Spleen (tissue), 11 donors: ENCODE measurements around the gene RNF31. TPM values are rescaled to one million over a fixed set of nuclear protein-coding genes. Genes with fewer than 3 reads are reported as not detected.

ENCODE experiments used
- DNase-seq: peaks from one replicate; pipeline ENCODE4 v3.0.0-alpha.2; 2020
- H3K27ac ChIP-seq, 8 donors: fragments of 200-600 bp; sonication (generic) in 7 of 8; 1 replicate in 4 of 8; 2 replicates in 4 of 8; pipeline versions ENCODE4 v1.5.0 to v1.8.0; 2016 to 2021; ENCODE audit warnings: inconsistent platforms in 4 of 8, mild to moderate bottlenecking in 4 of 8, moderate library complexity in 1 of 8
- H3K27me3 ChIP-seq, 7 donors: fragments of 200-600 bp; sonication (generic) in 6 of 7; replicated peaks in 1 of 7; 1 replicate in 4 of 7; 2 replicates in 3 of 7; pipeline versions ENCODE4 v1.5.0 to v1.8.0; 2016 to 2021; ENCODE audit warnings: inconsistent platforms in 3 of 7, mild to moderate bottlenecking in 1 of 7
- H3K36me3 ChIP-seq, 6 donors: fragments of 200-600 bp; sonication (generic) in 5 of 6; 1 replicate in 4 of 6; 2 replicates in 2 of 6; pipeline versions ENCODE4 v1.5.0 to v1.8.0; 2016 to 2021; ENCODE audit warnings: inconsistent platforms in 2 of 6
- H3K4me1 ChIP-seq, 6 donors: fragments of 200-600 bp; sonication (generic) in 5 of 6; 1 replicate in 3 of 6; 2 replicates in 3 of 6; pipeline versions ENCODE4 v1.5.0 to v1.8.0; 2016 to 2021; ENCODE audit warnings: inconsistent platforms in 3 of 6
- H3K4me3 ChIP-seq, 8 donors: fragments of 200-600 bp; sonication (generic) in 7 of 8; 1 replicate in 4 of 8; 2 replicates in 4 of 8; pipeline versions ENCODE4 v1.5.0 to v1.8.0; 2016 to 2021; ENCODE audit warnings: inconsistent platforms in 4 of 8, mild to moderate bottlenecking in 4 of 8, moderate library complexity in 2 of 8
- H3K9me3 ChIP-seq, 8 donors: fragments of 200-600 bp; sonication (generic) in 7 of 8; 1 replicate in 4 of 8; 2 replicates in 4 of 8; pipeline versions ENCODE4 v1.5.0 to v1.8.0; 2016 to 2021; ENCODE audit warnings: inconsistent platforms in 4 of 8
- POLR2A ChIP-seq, 3 donors: fragments of 450-650 bp; IDR thresholded peaks; one replicate each; pipeline ENCODE4 v1.5.1; 2017; ENCODE audit warnings: antibody characterized with exemption in 3 of 3, mild to moderate bottlenecking in 1 of 3
- POLR2AphosphoS5 ChIP-seq, 3 donors: sonication (generic); formaldehyde crosslinking; IDR thresholded peaks; one replicate each; pipeline ENCODE4 v1.5.1; 2017; ENCODE audit warnings: antibody characterized with exemption in 3 of 3
- WGBS, 5 donors: extraction: QIAGEN DNeasy Blood & Tissue Kit in 3 of 5; methylation state at CpG; one replicate each; pipeline versions ENCODE4 v1.1.5 to v1.1.7; 2013 to 2018; 5-methylcytosine and 5-hydroxymethylcytosine counted together
- intact Hi-C: fragments of 100-400 bp; cut with DNase I; formaldehyde crosslinking; loops from one replicate; pipeline ENCODE4 v1.15.0; 2023; ENCODE audit warnings: low total_unique reads
- polyA plus RNA-seq, 3 donors: library from polyadenylated mRNA; stranded (reverse); fragments of 200-250 nt; gene quantifications; one replicate each; pipeline ENCODE4 v1.2.1, GENCODE V29; 2013
- total RNA-seq, 7 donors: library from RNA; depleted of rRNA in 3 of 7; stranded (reverse); fragments of >200 nt in 3 of 7; fragmentation: NEBNext Ultra II Directional in 4 of 7; extraction: Animal tissue kit (Norgen Biotek cat#: 25700) in 4 of 7; gene quantifications; one replicate each; pipeline versions ENCODE4 v1.1.0 to v1.2.1, GENCODE V29; 2016 to 2021
- TF ChIP-seq, protein P1 (sequence below), 11 experiments: fragments of 200-600 bp in 7 of 11; fragments of 450-650 bp in 4 of 11; sonication (generic) in 4 of 11; IDR thresholded peaks in 8 of 11; conservative IDR thresholded peaks in 3 of 11; 1 replicate in 7 of 11; 2 replicates in 4 of 11; pipeline versions ENCODE4 v1.4.0 to v1.8.0; 2016 to 2021; ENCODE audit warnings: antibody characterized with exemption in 11 of 11, inconsistent platforms in 4 of 11, mild to moderate bottlenecking in 1 of 11
- donor health status: healthy with polysubstance abuse.
- donor health status: DM: no; HTN: no; CAD: no; lungs with moderate emphysema.
- donor health status: DM: no; HTN: no; CAD: no.
- donor health status: Bipolar disorder and iron deficiency.
- donor health status: healthy.
- donor health status: DM: no; HTN: no; CAD: no.
- donor health status: DM: yes; HTN: yes; CAD: no.

The RNF31 gene
- total and polyA plus RNA-seq, 10 donors, result 56.5 to 148 (median 103) TPM

DNA sequence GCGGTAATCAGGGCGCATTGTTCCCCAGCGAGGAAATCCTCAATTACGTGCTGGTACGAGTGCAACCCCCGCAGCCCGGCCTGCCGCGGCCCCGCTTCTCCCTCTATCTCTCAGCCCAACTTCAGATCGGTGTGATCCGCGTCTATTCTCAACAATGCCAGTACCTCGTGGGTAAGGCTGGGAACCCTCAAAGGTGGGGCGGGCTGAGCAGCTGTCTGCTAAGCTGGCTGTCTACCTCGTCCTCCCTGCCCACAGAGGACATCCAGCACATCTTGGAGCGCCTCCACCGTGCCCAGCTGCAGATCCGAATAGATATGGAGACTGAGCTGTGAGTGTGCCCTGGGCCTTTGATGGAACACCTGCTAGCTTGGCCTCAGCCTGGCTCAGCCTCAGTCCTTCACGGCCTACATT lies 25.6 kb downstream of the RNF31 start:
- H3K4me1 ChIP-seq, result peaks cover 6 to 40% (median 26%) of the 10 kb centered on the region in 6 donors
- intact Hi-C loops, result no loop called here
- peak overlapping the region in 2 of 8 donors; percentile 72 to 77 for H3K27ac ChIP-seq
- peaks cover 0 to 86% (median 51%) of the 10 kb centered on the region in 6 donors for H3K36me3 ChIP-seq
- WGBS, 5 donors, result 67 to 89% (median 72%) methylated on average over 19 to 20 of the region's 20 CpGs
- TF ChIP-seq POLR2AphosphoS5 (IDR thresholded peaks at IDR 0.05) (peak in 1 of 3 donors; percentile 63), POLR2A (IDR thresholded peaks at IDR 0.05) (no peak)
- H3K4me3 ChIP-seq, result peak overlapping the region in 4 of 8 donors; percentile 47 to 72 (median 53)
- no peaks in the 10 kb centered on the region for H3K9me3 ChIP-seq
- DNase-seq, result no peak
- no peaks in the 10 kb centered on the region for H3K27me3 ChIP-seq

DNA sequence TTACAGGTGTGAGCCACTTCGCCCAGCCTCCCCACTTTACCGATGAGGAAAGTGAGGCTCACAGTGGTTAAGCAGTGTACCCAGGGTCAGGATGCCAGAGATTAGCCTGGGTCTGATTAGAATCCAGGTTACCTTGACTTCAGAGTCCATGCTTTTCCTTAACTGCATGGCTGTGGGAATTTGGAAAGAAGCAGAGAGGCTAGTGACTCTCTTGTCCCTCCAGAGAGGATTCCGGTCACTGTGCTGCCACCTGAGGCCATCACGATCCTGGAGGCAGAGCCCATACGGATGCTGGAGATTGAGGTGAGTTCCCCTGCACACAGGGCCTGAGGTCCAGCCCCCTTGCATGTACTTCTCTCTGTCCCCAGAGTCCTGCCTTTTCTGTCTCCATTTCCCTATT lies 29.3 kb downstream of the RNF31 start:
- H3K4me1 ChIP-seq, result peaks cover 6 to 17% (median 12%) of the 10 kb centered on the region in 6 donors
- H3K36me3 ChIP-seq, result peaks cover 2 to 95% (median 67%) of the 10 kb centered on the region in 6 donors
- no peaks in the 10 kb centered on the region for H3K27me3 ChIP-seq
- DNase-seq, result no peak
- TF ChIP-seq, protein P1, sequence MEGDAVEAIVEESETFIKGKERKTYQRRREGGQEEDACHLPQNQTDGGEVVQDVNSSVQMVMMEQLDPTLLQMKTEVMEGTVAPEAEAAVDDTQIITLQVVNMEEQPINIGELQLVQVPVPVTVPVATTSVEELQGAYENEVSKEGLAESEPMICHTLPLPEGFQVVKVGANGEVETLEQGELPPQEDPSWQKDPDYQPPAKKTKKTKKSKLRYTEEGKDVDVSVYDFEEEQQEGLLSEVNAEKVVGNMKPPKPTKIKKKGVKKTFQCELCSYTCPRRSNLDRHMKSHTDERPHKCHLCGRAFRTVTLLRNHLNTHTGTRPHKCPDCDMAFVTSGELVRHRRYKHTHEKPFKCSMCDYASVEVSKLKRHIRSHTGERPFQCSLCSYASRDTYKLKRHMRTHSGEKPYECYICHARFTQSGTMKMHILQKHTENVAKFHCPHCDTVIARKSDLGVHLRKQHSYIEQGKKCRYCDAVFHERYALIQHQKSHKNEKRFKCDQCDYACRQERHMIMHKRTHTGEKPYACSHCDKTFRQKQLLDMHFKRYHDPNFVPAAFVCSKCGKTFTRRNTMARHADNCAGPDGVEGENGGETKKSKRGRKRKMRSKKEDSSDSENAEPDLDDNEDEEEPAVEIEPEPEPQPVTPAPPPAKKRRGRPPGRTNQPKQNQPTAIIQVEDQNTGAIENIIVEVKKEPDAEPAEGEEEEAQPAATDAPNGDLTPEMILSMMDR (IDR thresholded peaks at IDR 0.05 in 8 of 11, conservative IDR thresholded peaks at IDR 0.05 in 3 of 11), result no peak
- TF ChIP-seq POLR2AphosphoS5 (IDR thresholded peaks at IDR 0.05), result peak in 1 of 3 donors; percentile 18
- H3K4me3 ChIP-seq, result no peak overlapping the region
- intact Hi-C loops, result no loop called here
- H3K27ac ChIP-seq, result no peak overlapping the region
- 89 to 97% (median 94%) methylated on average over 5 of the region's 5 CpGs for WGBS, 5 donors
- no peaks in the 10 kb centered on the region for H3K9me3 ChIP-seq

DNA sequence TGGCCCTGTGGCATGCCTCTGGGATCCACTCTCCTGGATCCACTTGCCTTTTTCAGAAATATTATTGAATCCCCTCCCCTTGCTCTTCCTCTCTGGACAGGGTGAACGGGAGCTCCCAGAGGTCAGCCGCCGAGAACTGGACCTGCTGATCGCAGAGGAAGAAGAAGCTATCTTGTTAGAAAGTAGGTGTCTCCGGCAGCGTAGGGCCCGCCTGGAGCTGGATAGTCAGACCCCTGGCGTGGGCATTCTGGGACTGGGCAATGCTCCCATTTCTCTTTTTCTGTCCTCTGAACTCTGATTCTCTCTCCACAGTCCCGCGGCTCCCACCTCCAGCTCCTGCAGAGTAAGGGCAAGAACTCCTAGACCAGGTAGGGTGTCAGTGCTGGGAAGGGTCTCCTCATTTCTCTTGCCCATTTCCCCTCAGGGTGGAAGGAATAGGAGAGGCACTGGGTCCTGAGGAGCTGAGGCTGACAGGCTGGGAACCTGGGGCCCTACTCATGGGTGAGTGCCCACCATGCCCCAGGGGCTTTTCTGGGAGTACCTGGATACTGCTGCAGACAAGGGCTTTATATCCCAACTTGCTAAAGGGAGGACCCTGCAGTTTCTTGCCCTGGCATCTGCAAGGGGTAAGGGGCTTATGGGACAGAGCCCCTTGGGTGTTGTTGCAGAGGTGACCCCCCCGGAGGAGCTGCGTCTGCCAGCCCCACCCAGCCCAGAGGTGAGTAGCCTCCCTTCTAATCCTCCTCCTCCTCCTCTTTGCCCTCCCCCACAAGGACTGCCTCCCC lies 29.9 kb downstream of the RNF31 start:
- intact Hi-C loops, result no loop called here
- TF ChIP-seq, protein P1 (IDR thresholded peaks at IDR 0.05 in 8 of 11, conservative IDR thresholded peaks at IDR 0.05 in 3 of 11), result no peak
- TF ChIP-seq POLR2AphosphoS5 (IDR thresholded peaks at IDR 0.05), result no peak
- TF ChIP-seq POLR2A (IDR thresholded peaks at IDR 0.05), result no peak
- WGBS, 5 donors, result 93 to 96% (median 93%) methylated on average over 10 to 12 of the region's 12 CpGs
- Histone ChIP-seq H3K27me3 (no peaks in the 10 kb centered on the region), H3K4me1 (peaks cover 2 to 11% (median 6%) of the 10 kb centered on the region in 6 donors), H3K27ac (no peak overlapping the region), H3K4me3 (no peak overlapping the region), H3K9me3 (no peaks in the 10 kb centered on the region), H3K36me3 (peaks cover 2 to 100% (median 74%) of the 10 kb centered on the region in 6 donors)
- no peak for DNase-seq

DNA sequence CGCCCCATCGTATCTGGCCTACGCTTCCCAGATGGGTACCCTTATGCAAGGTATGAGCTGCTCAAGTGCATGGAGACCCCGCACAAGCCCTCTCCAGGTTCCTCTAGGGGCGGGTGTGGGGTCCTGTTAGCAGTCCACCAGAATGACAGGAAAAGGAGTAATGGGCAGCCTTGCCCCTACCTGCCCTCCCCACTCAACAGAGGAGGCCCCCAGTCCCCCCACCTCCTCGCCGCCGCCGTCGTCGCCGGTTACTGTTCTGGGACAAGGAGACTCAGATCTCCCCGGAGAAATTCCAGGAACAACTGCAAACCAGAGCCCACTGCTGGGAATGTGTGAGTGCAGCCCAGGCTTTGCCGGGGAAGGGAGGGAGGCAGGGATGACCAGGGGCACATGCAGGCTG lies 30.6 kb downstream of the RNF31 start:
- Histone ChIP-seq H3K4me3 (no peak overlapping the region), H3K27me3 (no peaks in the 10 kb centered on the region), H3K36me3 (peaks cover 2 to 100% (median 78%) of the 10 kb centered on the region in 6 donors), H3K9me3 (no peaks in the 10 kb centered on the region), H3K27ac (no peak overlapping the region), H3K4me1 (peaks cover 0 to 4% (median under 1%) of the 10 kb centered on the region in 6 donors)
- DNase-seq, result no peak
- 86 to 96% (median 93%) methylated on average over 7 to 14 of the region's 14 CpGs for WGBS, 5 donors
- intact Hi-C loops, result no loop called here
- TF ChIP-seq POLR2AphosphoS5 (IDR thresholded peaks at IDR 0.05), result no peak
- TF ChIP-seq, protein P1 (IDR thresholded peaks at IDR 0.05 in 8 of 11, conservative IDR thresholded peaks at IDR 0.05 in 3 of 11), result no peak
- no peak for TF ChIP-seq POLR2A (IDR thresholded peaks at IDR 0.05)
